Glomerular endothelial cell (primary cell): ENCODE measurements around the gene OR7G3. TPM values are rescaled to one million over a fixed set of nuclear protein-coding genes. Genes with fewer than 3 reads are reported as not detected.

ENCODE experiments used
- DNase-seq: peaks from one replicate; pipeline ENCODE4 v3.0.0-alpha.2; 2011; ENCODE audit warnings: low read depth, low spot score; ENCODE audit errors: extremely low read depth
- total RNA-seq: library from RNA; depleted of rRNA; stranded (reverse); fragments of >200 nt; gene quantifications from 2 replicates; pipeline ENCODE4 v1.2.3, GENCODE V29; 2015

The OR7G3 gene
- total RNA-seq, 1 donor from 2014 or later: not detected

DNA sequence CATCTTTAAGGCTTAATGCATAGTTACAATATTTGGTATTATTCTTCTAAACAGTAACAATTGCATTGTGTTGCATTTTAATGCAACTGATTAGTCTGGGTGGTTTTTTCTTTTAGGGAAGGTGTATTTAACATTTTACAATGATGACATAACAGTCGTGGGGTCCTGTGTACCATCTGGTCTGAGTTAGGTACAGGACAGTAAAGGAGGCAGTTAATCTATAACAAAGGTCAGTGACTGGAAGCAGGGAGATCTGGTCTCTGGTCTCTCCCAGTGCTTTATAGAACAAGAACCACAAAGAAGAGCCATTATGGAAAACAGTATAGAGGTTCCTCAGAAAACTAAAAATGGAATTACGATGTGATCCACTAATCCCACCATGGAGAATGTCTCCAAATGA, 16.8 kb downstream of the OR7G3 start:
- no peak for DNase-seq

DNA sequence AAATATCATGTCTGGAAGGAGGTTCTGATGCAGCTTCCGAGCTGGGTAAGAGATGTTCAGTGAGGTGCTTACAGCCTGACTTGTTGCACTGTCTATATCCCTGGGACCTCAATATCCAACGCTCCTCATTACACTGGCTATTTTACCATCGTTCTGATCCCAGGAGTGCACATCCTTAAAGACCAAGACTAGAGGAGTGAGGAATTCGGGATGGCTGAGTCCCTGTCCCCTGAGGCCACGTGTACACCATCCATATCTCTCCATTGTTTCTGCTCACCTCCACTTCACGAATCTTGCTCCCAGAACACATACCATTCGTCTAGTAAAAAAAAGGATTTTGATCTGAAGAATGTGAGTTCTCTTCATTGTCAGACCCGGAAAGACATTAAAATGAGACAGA, 19.4 kb downstream of the OR7G3 start, which contains the start of gene OR7G2:
Gene OR7G2 (minus strand): TSS at position 101 of the 400 bp plus-strand sequence. CDS start 4,232 bp downstream, outside the sequence.
- no peak for DNase-seq

DNA sequence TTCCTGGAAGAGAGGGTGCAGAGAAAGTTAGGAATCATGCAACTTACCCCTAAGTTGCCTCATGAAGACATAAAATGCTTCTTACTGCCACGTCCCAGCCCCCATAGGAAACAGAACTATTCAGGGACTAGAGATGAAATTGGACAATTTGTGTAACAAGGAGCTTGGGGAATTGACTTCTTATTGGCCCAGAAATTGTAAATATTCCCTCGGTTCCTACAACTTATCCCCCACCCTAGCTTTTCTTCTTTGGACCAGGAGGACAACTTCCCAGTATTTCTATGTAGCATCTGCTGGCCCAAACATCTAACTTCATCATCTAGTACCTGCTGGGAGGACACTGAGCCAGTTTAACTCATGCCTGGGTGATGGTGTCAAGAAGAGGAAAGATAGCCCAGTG, 40.0 kb downstream of the OR7G3 start, which contains the start of gene OR1M1:
Gene OR1M1 (plus strand): TSS at position 301 of the 400 bp plus-strand sequence. CDS start 6,184 bp downstream, outside the sequence.
- DNase-seq: no peak

DNA sequence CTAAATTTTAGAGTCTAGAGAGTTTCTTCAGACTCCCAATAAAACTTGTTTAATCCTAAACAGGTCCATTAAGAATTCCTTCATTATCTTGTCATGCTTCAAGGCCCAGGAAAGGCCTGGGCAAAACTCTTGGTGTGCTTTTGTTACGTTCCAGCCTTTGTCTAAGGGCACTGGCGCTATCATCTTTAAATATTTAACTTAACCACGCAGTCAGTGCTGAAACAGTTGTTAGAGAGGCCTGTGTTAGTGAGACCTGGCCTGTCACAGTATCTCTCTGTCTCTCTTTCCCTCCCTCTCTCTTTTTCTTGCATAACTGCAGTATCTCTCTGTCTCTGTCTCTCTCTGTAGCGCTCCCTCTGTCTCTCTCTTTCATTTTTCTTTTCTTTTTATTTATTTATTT, 48.1 kb downstream of the OR7G3 start:
- DNase-seq: no peak

DNA sequence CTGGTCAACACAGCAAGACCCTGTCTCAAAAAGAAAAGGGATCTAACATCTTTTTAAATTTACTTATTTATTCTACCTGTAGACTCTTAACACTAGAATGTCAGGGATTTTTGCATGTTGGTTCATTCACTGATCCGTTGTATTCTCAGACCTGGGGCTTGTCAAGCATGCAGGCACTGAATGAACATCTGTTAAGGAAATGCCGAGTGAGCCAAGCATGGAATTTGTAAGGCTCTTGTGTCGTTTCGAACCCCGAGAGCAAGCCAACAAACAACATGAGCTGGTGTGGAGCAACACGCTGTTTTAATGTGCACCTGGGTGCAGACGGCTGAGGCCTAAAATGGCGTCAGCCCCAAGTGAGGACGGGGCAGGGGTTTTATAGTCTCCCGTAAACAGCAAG, 49.8 kb downstream of the OR7G3 start:
- DNase-seq: no peak

Other genes with a start within 250 kb of the OR7G3 start
- not detected in 2 replicates for gene MUC16, start 116.5 kb downstream of the OR7G3 start, total RNA-seq
- not detected in 2 replicates for gene OR1M1, start 39.9 kb downstream of the OR7G3 start, total RNA-seq
- not detected in 2 replicates for gene OR7G2, start 19.5 kb downstream of the OR7G3 start, total RNA-seq
- gene OR7G1, start 11.2 kb downstream of the OR7G3 start, total RNA-seq: not detected in 2 replicates
- 14.5 and 22.5 TPM in 2 replicates for gene ZNF317, start 13.4 kb upstream of the OR7G3 start, total RNA-seq
- 0.35 TPM in 1 of 2 replicates, not detected in the other for gene OR7D2, start 52.0 kb upstream of the OR7G3 start, total RNA-seq
- not detected in 2 replicates for gene OR7D4, start 92.6 kb upstream of the OR7G3 start, total RNA-seq
- not detected in 2 replicates for gene OR7E24, start 124.0 kb upstream of the OR7G3 start, total RNA-seq
- gene ZNF699, start 182.9 kb upstream of the OR7G3 start, total RNA-seq: 2.0 and 9.7 TPM in 2 replicates
- gene ZNF559, start 197.2 kb upstream of the OR7G3 start, total RNA-seq: 12.5 and 12.9 TPM in 2 replicates
- gene ZNF177, start 236.1 kb upstream of the OR7G3 start, total RNA-seq: 0.24 and 2.2 TPM in 2 replicates